Measurements from ENCODE around the gene CREB3L4.
A peak's percentile ranks its signal among the peaks of the same experiment; 100 is the strongest.
"Not testable (repeated sequence)": the region's sequence is repeated elsewhere in the genome, so short reads cannot be mapped to it uniquely, and the experiment has no call there.

The CREB3L4 gene

GRCh38 chr1:153960206-153960605, 7.5 kb upstream of the CREB3L4 start:
- no peak for DNase-seq

- no peak for DNase-seq
Observed at GRCh38 chr1:153961421-153961820, 6.3 kb upstream of the CREB3L4 start.

GRCh38 chr1:153962088-153963029, 5.3 kb upstream of the CREB3L4 start:
- no peak for DNase-seq

GRCh38 chr1:153963030-153963849, 4.5 kb upstream of the CREB3L4 start, which contains the start of gene SLC39A1:
Gene SLC39A1, minus strand, starts transcription at chr1:153963537. Its CDS starts 822 bp downstream, at chr1:153962715.
- peak; percentile 88 for DNase-seq

GRCh38 chr1:153963850-153964331, 3.8 kb upstream of the CREB3L4 start:
- DNase-seq = no peak

GRCh38 chr1:153968000-153968363, 280 bp downstream of the CREB3L4 start:
- DNase-seq = no peak

- no peak for DNase-seq
Observed at GRCh38 chr1:153968408-153968807, 706 bp downstream of the CREB3L4 start.

- no peak for DNase-seq
Observed at GRCh38 chr1:153968972-153969371, 1.3 kb downstream of the CREB3L4 start.

GRCh38 chr1:153970346-153970745, 2.6 kb downstream of the CREB3L4 start:
- DNase-seq = no peak

GRCh38 chr1:153973071-153973470, 5.4 kb downstream of the CREB3L4 start:
- no peak for DNase-seq

- DNase-seq = no peak
Observed at GRCh38 chr1:153973525-153973924, 5.8 kb downstream of the CREB3L4 start.

GRCh38 chr1:153976819-153977249, 9.1 kb downstream of the CREB3L4 start:
- no peak for DNase-seq

- DNase-seq = peak; percentile 72
Observed at GRCh38 chr1:153977250-153978240, 9.8 kb downstream of the CREB3L4 start, which contains the start of gene JTB. Gene JTB, minus strand, starts transcription at chr1:153977674. Its CDS starts 422 bp downstream, at chr1:153977252.

GRCh38 chr1:153978274-153978909, 10.7 kb downstream of the CREB3L4 start:
- DNase-seq = no peak

GRCh38 chr1:153979091-153979490, 11.4 kb downstream of the CREB3L4 start:
- DNase-seq = not testable (repeated sequence)

GRCh38 chr1:153981735-153982134, 14.0 kb downstream of the CREB3L4 start:
- not testable (repeated sequence) for DNase-seq

GRCh38 chr1:153984123-153984894, 16.6 kb downstream of the CREB3L4 start:
- no peak for DNase-seq

GRCh38 chr1:153985341-153985912, 17.7 kb downstream of the CREB3L4 start:
- no peak for DNase-seq

GRCh38 chr1:153985941-153986761, 18.4 kb downstream of the CREB3L4 start, which contains the start of gene RAB13:
Gene RAB13, minus strand, starts transcription at chr1:153986339. Its CDS starts 103 bp downstream, at chr1:153986236.
- no peak for DNase-seq
